ENCODE measurements around the gene AIG1.

Gene AIG1

DNA sequence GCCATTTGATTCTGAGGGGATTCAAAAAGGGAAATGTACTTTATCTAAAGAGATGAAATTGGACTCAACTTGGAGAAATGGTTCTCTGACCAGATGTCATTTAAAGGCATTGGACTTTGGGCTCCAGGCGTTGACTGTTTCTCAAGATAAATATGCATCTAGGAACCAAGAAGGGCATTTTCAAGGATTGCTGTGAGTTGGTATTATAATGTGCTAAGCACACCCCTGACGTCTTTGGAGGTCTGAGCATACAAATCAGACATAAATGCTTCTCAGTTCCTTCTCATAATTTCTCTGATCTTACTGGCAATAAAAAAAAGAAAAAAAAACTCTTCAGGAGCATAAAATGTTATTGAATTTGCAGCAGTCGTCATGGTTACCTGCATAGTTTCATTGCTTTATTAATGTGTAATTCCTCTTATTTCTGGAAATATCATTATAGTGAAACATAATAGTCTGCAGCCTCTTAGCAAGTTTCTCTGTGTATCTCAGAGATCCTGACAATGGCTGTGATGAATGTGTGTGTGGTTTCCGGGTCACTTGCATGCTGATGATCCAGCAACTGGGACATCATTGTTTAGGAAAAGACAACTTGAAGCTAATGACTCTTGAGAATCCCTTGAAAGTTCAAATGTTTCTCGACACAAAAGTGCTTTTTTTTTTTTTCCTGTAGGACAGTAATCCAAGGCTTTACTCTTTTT lies 136.0 kb downstream of the AIG1 start:
- no peak for DNase-seq (ENCODE audit: low spot score)

DNA sequence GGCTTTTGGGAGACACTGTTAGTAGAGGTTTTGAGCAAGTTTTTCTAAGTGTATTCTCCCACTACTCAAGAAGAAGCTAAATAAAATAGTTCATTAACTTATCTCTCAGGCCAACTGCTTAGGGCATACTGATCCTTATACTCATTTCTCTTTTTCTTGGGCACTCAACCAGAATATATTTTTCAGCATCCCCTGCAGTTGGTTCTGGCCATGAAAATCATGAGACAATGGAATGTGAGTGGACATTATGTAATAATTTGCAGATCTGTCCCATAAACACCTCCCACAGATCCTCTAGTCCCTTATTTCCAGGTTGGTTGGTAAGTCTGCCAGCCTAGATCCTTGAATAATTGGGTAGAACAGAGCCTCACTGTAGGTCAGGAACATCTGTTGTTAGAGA lies 136.7 kb downstream of the AIG1 start:
- DNase-seq (ENCODE audit: low spot score), result no peak

DNA sequence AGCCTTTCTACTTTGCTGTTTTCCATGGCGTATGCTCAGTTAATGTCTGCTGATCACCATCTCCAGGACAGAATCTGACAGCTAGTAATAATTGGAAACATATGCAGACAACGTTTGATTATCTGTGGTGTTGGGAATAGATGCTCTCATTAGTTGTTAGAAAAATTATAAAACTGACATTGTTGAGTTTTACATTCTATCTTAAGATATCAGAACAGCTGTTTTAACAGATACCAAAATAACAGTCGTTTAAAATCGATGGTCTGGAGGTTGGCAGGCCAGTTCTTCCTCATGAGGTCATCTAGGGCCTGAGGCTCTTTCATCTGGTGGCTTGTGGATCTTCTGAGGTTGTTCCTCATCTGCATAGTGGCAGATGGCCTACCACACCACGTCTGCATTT lies 137.6 kb downstream of the AIG1 start:
- DNase-seq (ENCODE audit: low spot score), result no peak

DNA sequence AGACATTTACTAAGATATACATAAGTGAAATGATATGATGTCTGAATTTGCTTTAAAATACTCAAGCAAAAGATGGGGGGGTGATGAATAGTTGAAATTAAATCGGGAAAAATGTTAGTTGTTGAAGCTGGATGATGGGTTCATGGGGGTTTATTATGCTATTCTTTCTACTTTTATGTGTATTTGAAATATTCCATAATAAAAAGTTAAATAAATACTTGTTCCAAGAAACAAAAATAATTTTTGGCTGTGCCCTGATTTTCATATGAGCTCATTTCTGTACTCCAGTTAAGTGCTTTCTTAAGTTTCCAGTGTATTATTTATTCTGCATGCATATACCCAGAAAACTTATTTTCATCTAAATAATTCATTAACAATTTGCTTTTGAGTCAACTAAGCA lies 138.6 kb downstream of the AIG1 start:
- no peak for DNase-seq (ENCODE audit: low spot score)

DNA sequence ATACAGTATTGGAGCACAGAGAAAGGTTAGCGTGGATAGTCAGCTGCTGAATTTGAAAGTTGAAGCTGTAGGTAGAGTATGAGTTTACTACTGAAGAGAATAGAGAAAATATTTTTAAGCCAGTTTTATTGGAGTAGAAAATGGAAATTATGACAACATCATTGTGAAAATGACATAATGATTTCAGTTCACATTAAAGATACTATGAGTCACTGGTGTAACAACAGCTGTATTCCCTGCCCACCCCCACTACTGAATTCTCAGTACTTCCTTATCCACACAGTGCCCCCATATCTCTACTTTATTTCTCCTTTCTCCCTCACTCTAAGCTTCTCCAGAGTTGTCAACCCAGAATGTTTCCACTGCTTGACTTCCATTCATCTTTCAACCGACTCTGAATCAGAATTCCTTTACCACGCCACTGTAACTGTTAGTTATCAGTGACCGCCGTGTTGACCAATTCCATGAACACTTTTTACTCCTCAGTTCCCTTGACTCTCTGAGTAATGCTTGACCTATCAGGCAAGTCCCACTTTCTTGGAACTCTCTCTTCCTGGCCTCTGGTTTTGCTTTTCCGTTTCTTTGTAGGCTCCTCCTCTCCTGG lies 139.6 kb downstream of the AIG1 start:
- DNase-seq (ENCODE audit: low spot score), result no peak

DNA sequence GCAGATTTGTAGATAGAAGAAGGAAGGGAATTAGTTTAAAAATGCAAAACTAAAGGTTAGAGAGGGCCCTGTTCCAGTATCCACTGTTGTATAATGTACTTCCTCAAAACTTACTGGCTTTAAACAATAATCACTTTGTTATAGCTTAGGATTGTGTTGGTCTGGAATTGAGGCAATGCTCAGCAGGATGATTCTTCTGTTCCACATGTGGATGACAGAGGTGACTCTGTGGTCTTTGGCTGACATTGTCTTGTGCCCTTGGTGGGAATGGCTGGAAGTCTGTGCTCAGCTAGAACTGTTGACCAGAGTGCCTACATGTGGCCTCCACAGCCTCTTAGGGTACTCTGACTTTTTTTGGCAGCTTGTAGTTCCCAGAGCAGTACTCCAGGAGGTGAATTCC lies 143.4 kb downstream of the AIG1 start:
- no peak for DNase-seq (ENCODE audit: low spot score)

DNA sequence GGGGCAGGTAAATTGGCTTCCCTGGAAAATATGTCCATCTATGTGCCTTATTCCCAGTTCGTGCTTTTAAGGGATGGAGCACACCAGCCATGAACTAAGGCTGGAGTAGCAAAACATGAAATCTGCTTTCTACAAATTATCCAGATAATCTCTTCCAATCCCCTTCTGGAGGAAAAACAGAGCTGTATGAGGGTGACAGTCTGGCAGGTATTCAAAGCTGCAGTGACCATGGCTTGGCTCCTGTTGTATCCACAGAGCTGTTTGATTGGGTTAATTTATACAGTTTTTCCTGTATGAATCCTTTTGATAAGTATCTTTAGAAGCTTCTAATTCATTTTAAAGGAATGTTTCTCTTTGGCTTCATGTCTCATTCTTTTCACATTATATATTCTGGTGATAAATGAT lies 144.4 kb downstream of the AIG1 start:
- no peak for DNase-seq (ENCODE audit: low spot score)

DNA sequence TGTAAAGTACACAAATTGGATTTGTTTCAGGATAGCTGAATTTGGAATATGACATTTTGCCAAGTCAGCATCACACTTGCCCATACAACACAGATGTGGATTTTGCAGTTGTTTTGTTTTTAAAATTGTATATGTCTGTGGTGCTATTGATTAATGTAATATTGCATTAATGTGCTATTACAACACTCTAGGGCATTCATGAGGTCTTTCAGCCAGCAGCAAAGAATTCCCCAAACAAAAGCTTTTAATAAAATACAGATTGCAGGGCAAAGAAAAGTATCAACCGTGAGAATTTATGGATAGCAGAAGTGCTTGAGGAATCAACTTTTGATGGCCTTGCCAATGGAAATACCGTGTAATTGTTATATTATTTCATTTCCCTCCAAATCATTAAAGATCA lies 144.9 kb downstream of the AIG1 start:
- no peak for DNase-seq (ENCODE audit: low spot score)

DNA sequence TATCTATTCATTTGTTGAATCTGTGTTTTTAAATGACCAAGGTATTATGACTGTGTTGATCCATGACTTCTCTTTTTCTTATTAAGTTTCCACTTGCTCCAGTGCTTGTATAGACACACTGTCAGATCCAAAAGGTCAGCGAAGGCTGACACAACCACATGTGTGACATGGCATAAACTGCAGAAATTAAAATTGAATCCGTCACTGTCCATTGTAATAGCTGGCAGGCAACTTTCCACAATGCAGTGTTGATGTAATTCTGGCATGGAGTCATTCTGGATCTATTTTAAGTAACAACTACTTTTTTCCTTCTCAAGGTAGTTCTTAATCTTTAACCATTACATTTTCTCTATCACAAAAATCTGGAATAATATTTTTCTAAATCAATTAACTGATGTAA lies 145.3 kb downstream of the AIG1 start:
- no peak for DNase-seq (ENCODE audit: low spot score)

DNA sequence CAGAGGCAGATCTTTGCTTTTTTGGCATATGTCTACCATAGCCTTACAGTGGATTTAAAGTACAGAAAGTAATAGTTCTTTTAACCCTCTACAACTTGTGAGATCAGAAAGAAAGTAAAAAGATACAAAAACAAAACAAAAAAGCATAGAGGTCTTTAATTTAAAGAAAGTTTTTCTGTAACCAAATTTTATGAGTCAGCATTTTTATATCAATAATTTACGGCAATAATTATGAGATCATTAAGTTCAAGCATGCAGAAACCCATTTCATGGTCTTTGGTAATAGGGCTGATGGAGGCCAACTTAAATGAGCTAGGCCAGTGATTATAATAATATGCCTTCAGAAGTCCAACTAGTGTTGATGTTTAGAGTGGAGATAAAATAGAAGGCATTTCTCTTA lies 145.9 kb downstream of the AIG1 start:
- DNase-seq (ENCODE audit: low spot score), result no peak

DNA sequence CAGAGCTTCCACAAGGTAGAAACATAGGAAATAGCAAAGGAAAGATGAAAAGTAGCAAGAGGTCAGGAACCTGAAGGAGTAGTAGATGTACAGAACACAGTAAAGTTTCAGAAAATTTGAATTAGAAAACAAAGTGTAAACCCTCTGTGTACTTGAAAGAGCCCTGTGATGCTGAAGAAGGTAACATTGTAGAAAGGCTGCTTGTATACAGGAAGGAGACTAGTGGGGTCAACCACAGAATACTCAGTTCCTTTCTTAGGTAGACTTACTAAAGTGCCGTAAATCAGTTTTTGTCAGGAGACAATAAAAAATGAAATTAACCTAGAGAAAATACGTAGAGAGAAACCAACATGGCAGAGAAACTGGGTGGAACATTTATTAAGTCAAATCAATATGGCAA lies 149.7 kb downstream of the AIG1 start:
- no peak for DNase-seq (ENCODE audit: low spot score)

DNA sequence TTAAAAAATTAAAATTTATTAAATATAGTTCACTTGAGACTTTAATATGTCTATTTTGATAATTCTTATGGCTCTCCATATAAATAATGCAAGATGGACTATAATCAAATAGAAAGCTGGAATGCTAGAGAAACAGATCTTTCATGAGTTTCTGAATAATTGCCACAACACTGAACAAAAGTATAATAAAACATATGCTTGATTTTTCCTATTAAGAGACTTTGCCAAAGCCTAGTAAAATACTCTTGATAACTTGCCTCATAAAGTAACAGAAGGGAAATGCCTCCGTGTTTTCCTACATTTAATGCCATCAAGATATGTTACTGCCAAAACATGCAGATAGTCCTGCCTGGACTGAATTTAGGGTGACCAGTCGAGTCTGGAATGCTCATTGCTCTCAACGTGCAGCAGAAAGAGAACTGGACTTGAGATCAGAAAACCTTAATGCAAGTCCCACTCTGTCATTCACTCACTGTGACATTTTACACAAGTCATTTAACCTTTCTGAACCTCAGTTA lies 153.2 kb downstream of the AIG1 start:
- no peak for DNase-seq (ENCODE audit: low spot score)

DNA sequence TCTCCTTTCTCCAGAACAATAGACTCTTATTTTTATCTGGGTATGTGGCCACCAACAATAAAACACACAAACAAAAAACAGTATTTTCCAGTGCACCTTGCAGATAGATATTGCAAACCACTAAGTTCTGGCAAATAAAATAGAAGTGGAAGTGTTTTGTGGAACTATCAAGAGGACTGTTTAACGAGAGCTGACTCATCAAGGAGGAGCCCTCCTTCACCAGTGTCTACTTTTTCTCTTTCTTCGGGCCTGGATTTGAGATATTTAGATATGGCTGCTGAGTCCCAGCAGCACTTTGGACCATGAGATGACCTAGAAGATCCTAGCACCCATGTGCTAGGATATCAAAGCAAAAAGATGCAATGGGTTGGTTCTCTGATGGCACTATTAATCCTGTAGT lies 154.7 kb downstream of the AIG1 start:
- no peak for DNase-seq (ENCODE audit: low spot score)

DNA sequence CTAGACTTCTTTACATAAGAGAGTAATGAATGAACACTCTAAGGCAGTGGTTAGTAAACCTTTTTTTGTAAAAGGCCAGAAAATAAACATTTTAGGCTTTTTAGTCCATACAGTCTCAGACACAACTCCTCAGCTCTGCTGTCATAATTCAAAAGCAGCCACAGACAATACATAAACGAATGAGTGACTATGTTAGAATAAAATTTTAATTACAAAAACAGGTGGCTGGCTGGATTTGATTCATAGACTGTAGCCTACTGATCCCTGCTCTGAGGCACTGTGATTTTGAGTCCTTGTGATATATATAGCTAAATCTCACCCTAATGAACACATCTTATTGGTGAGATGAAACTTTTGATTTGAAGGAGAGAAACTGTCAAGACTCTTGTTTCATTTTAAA lies 155.1 kb downstream of the AIG1 start:
- no peak for DNase-seq (ENCODE audit: low spot score)

DNA sequence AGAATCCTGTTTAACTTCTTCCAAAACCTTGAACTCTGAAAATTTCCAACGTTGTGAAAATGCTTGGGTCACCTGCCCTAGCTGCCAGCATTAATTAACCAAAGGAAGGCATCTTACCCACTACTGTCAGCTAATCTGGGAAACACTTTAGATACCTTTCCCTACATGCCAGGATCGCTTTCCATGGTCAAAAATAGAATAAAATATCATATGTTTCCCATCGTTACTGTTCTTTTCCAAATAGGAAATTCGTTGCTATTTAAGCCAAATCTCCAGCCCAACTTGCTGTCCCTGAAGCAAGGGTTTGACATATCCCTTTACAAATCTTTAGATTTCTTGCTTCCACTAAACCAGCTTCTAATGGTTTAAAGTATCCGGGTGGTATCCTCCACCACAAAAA lies 157.5 kb downstream of the AIG1 start:
- no peak for DNase-seq (ENCODE audit: low spot score)

DNA sequence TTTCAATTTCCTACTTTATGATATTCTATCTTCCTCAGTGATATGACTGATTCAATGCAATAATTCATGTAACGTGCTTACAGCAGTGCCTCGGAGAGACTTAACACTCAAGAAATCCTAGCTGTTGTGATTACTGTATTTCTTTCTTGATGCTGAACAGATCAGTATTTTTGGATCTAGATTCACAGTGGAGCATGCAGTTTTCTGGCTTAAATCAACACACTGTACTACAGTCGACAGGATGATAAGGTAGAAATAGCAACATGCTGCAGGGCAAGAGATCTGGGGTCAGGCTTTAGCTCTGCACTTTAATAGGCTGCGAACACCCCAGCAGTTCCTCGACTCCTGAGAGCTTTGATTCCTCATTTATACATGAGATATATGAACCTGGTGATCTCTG lies 161.0 kb downstream of the AIG1 start:
- DNase-seq (ENCODE audit: low spot score), result no peak

DNA sequence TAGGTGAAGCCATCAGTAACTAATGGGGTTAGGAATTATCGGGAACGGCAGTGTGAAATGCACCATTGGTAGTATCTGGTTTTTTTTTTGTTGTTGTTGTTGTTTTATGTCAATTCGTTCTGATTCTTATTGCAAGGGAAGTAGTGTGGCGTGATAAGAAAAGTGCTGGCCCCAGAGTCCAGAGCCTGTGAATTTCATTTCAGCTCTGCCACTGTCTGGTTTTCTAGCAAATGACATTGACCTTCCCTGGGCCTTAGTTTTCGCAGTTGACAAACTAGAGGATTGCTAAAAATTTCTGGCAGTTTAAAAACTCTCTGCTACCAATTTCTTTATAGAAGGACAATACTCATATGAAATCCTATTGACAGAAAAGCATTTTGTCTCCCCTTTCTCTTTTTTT lies 161.6 kb downstream of the AIG1 start:
- no peak for DNase-seq (ENCODE audit: low spot score)

DNA sequence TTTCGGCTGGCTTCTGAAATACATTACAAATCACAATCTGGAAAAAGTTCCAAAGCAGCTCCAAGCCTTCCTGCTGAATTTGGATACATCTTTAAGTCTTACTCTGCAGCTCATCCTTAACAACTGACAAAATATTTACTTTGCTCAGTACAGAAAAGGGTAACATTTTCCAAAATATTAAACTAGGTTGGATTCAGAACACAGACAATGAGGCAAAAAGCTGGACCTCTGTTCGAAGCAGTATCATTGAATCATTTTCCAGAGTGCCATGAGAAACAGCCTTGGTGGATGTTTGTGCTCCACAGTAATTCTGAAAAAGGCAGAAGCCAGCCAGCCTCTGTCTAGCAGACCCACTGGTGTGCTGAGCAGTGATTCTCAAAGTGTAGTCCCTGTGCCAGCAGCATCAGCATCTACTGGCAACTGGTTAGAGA lies 162.1 kb downstream of the AIG1 start:
- no peak for DNase-seq (ENCODE audit: low spot score)

DNA sequence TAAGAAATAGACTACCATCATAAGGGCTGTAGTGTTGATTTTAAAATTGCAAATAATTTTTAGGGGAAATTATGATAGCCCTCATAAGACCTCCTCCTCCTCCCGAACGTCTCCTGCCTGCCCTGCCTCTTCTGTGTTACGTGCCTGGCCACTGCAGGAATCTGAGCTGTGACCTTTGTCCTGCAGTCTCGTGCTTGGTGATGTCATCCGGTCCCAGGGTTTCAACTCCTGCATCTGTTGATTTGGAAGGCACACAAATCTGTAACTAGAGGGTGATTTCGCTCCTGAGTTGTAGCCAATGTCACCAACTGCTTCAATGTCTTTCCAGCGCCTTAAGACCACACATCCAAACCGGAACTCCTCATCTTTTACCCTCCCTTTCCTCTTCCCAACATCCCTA lies 163.2 kb downstream of the AIG1 start:
- peak; percentile 78 for DNase-seq (ENCODE audit: low spot score)

DNA sequence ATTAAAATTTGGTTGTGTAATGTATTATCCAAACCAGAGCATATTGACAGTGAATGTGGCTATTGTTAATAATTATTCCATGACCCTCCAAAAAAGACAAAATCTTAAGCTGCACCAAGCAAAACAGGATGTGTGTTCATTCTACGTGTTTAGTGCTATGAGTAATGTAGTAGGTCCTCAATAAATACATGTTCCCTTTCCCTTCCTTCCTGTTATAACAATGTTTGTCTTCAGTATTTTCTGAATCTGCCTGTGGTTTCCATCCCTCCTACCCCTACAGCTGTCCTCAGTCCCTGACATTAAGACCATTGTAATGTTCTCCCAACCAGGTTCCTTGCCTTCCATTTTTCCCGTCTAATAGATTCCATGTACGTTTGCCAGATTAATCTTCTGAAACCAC lies 163.8 kb downstream of the AIG1 start:
- no peak for DNase-seq (ENCODE audit: low spot score)

DNA sequence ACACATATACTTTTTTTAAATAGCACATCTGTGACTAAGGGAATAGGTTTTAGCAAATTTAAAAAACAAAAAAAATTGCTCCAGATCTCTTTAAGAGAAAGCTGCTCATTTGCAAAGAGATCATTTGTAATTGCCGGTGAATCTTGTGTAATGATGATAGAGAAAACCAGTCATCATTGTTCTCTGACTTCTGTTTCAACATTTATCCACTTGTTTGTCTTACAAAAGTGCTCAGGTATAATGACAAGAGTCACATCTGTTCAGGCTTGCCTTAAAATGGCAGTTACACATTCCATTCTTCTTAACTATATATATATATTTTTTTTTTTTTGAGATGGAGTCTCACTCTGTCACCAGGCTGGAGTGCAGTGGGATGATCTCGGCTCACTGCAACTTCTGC lies 165.2 kb downstream of the AIG1 start:
- no peak for DNase-seq (ENCODE audit: low spot score)

DNA sequence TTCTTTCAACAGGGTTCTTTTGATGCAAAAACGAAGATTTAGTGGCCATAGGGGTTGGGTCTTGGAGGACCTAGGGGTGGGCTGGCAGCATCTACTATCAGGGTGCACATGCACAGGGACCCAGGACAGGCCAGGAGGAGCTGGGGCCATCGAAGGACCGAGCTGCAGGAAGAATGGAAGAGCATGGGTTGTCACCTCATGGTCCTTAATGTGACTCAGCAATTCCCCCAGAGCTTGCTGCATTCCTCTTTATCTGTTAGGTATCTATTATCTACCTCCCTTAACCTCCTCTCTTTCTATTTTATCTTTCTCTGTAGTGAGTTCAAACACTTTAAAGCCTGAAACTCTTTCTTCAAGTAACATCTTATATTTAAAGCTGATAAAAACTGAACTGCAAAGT lies 167.0 kb downstream of the AIG1 start:
- DNase-seq (ENCODE audit: low spot score), result no peak

DNA sequence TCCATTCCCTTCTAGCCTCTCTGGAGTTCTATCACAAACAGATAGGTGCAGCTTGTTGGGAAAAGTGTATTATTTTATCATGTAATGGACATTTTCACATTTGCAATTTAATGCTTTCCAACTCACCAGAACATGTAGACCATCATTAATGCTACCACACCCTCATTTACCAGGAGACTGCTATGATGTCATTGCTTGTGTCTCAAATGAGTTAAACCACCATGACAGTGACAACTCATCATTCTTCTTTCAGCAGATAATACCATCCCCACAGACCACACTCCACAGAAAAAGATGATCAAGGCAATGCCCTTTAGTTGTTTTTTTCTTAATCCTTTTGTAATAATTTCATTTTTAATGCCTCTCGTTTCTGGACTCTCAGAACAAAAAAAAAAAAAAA lies 168.7 kb downstream of the AIG1 start:
- DNase-seq (ENCODE audit: low spot score), result no peak

DNA sequence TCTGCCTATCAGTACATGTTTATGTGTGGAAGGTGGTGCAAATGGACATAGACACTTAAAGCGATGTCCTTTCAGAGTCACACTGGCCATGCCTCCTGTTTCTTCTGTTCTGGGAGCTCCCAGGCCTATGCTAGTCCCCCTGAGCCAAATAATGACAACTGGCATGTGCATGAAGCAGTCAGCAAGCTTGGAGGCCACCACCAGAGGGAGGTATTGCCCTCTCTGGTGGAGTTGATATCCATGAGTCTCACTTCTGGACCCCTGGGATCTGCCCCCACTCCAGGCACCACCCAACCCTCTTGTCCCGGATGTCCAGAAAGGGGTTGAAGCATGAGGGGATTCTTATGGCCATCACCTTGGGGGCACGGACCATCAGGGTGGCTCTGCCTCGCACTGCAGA lies 172.2 kb downstream of the AIG1 start:
- DNase-seq (ENCODE audit: low spot score), result peak; percentile 68

Measured in HuH-7 (cell line).